ENCODE data around the gene MED25. TPM values are rescaled to one million over a fixed set of nuclear protein-coding genes. Genes with fewer than 3 reads are reported as not detected.

The MED25 gene
- total and polyA plus RNA-seq, 2 of the 8 experiments (the other 6 are each of a cell fraction or from before 2014, with no cell fraction given), result 21.6 to 71.4 TPM

- Histone ChIP-seq H3K4me1 (replicated peaks in 1 of 4; ENCODE audit: control insufficient read depth in 3 of 4, insufficient read depth in 4 of 4, low read length in 3 of 4) (peaks cover 0 to 16% (median 4%) of the 10 kb centered on the region in 4 experiments; a peak in 5 of 7 replicates), H4K91ac (replicated peaks; ENCODE audit: insufficient read length, low read length) (no peak overlapping the region), H3K18ac (ENCODE audit: extremely low read depth, low read length) (no peak overlapping the region), H3K79me2 (ENCODE audit: control insufficient read depth in 1 of 2, insufficient read depth in 2 of 2, low read length in 2 of 2) (peaks cover 0 to 27% of the 10 kb centered on the region in 2 experiments; a peak in 2 of 4 replicates), H3K9ac (replicated peaks in 1 of 4; ENCODE audit: extremely low read depth in 1 of 4, low read depth in 3 of 4, low read length in 3 of 4) (no peak overlapping the region), H3K4ac (replicated peaks; ENCODE audit: insufficient read length, low read depth, low read length) (no peak overlapping the region), H2BK15ac (ENCODE audit: low read length) (no peak overlapping the region), H2BK12ac (ENCODE audit: low read depth, low read length) (no peak overlapping the region), H3K27ac (ENCODE audit: low read depth, low read length) (no peak overlapping the region), H2BK5ac (ENCODE audit: low read depth, low read length) (no peak overlapping the region), H3K27me3 (replicated peaks in 1 of 4; ENCODE audit: control insufficient read depth in 3 of 4, extremely low read depth in 1 of 4, insufficient read depth in 3 of 4, low read length in 3 of 4) (no peaks in the 10 kb centered on the region), H4K5ac (ENCODE audit: insufficient read length, low read depth, low read length) (no peak overlapping the region), H3K4me3 (ENCODE audit: extremely low read depth in 1 of 4, insufficient read depth in 2 of 4, low read depth in 3 of 4, low read length in 4 of 4) (no peak overlapping the region), H3K4me2 (ENCODE audit: insufficient read depth in 1 of 2, low read depth in 2 of 2, low read length in 2 of 2) (no peak overlapping the region), H2AK5ac (ENCODE audit: low read depth, low read length) (no peak overlapping the region), H3K14ac (ENCODE audit: insufficient read length) (no peak overlapping the region), H3K79me1 (ENCODE audit: low read depth, low read length) (peaks cover 12% of the 10 kb centered on the region), H2BK120ac (replicated peaks; ENCODE audit: low read depth, low read length) (no peak overlapping the region), H4K8ac (ENCODE audit: extremely low read depth, insufficient read depth, low read length) (peak overlapping the region; percentile 18; the same call in 1 of the 2 replicates), H3K56ac (replicated peaks; ENCODE audit: insufficient read length, low read depth, low read length) (no peak overlapping the region), H4K20me1 (replicated peaks in 1 of 2; ENCODE audit: control insufficient read depth in 1 of 2, insufficient read depth in 2 of 2, low read length in 2 of 2) (peaks cover 31 to 42% of the 10 kb centered on the region in 2 experiments), H3K36me3 (ENCODE audit: control insufficient read depth in 2 of 4, insufficient read depth in 4 of 4, low read length in 3 of 4) (peaks cover 34 to 69% (median 55%) of the 10 kb centered on the region in 4 experiments), H3K9me3 (ENCODE audit: insufficient read depth in 2 of 2, low read depth in 1 of 2, low read length in 1 of 2) (no peaks in the 10 kb centered on the region), H2AFZ (ENCODE audit: low read length) (no peak overlapping the region), H2BK20ac (ENCODE audit: low read length) (no peak overlapping the region), H3K23me2 (ENCODE audit: low read depth, low read length) (peaks cover 6% of the 10 kb centered on the region; the same call in 1 of the 2 replicates), H3K23ac (ENCODE audit: insufficient read length) (no peak overlapping the region)
- FAIRE-seq (no peak), DNase-seq (ENCODE audit: low read depth in 1 of 2, low spot score in 2 of 2) (no peak)
- 94% methylated on average over 20 of the region's 60 CpGs; no CpG with 5 or more reads in 1 of the 2 experiments for WGBS, 2 experiments (ENCODE audit: extremely low coverage in 1 of 2, insufficient coverage in 1 of 2, insufficient read length in 1 of 2, insufficient replicate concordance in 2 of 2, low coverage in 1 of 2, low lambda C conversion rate in 2 of 2, missing lambda C conversion rate in 1 of 2)
- ChIA-PET CTCF (ENCODE audit: partially characterized antibody) (interaction anchor here (0.7 to 1.0 kb wide), 3 partner anchors 17 to 61 kb away, joined by 3 to 4 read pairs (median 3); no protein-coding TSS in a partner anchor), POLR2A (ENCODE audit: partially characterized antibody) (interaction anchor here (0.9 to 12.4 kb wide), 9 partner anchors 7 to 172 kb away, joined by 3 to 247 read pairs (median 5); partner anchors contain the start of genes ADM5, AKT1S1, PTOV1 and TBC1D17)
- TF ChIP-seq USF2 (IDR thresholded peaks at IDR 0.05; ENCODE audit: low read length) (no peak), GTF2F1 (IDR thresholded peaks at IDR 0.05; ENCODE audit: borderline replicate concordance, low read depth, low read length) (no peak), KDM1A (IDR thresholded peaks at IDR 0.05; ENCODE audit: borderline replicate concordance, low read length) (no peak), BRCA1 (IDR thresholded peaks at IDR 0.05; ENCODE audit: low read depth, low read length) (no peak), POLR2A (IDR thresholded peaks at IDR 0.05; ENCODE audit: control extremely low read depth in 1 of 2, low read depth in 2 of 2, low read length in 2 of 2) (no peak), EP300 (IDR thresholded peaks at IDR 0.05; ENCODE audit: borderline replicate concordance in 1 of 2, low read depth in 2 of 2, low read length in 2 of 2) (no peak), YY1 (IDR thresholded peaks at IDR 0.05; ENCODE audit: low read depth, low read length) (no peak), NANOG (IDR thresholded peaks at IDR 0.05; ENCODE audit: insufficient read depth, low read depth, low read length, poor library complexity, severe bottlenecking) (no peak), SP4 (IDR thresholded peaks at IDR 0.05; ENCODE audit: low read length) (no peak), RNF2 (IDR thresholded peaks at IDR 0.05; ENCODE audit: borderline replicate concordance, low read depth, low read length, missing control alignments, poor library complexity, severe bottlenecking) (no peak)
These were observed 43.7 kb downstream of the MED25 start for GRCh38 chr19:49861541-49862378.
